NCI-H2227 (cell line): ENCODE measurements around the gene OR10C1.

Experiments used
- DNase-seq: peaks from one replicate; lab custom pipeline; 2025; ENCODE audit not compliant: unreplicated experiment; lab: John Stamatoyannopoulos, UW

The OR10C1 gene

GRCh38 chr6:29474996-29475395 is 35.9 kb downstream of the OR10C1 start:
- no peak for DNase-seq

- DNase-seq: no peak
Observed at GRCh38 chr6:29477923-29478450, 38.9 kb downstream of the OR10C1 start.

- no peak for DNase-seq
Observed at GRCh38 chr6:29478740-29479139, 39.6 kb downstream of the OR10C1 start.

- no peak for DNase-seq
Observed at GRCh38 chr6:29479560-29479959, 40.5 kb downstream of the OR10C1 start.

- no peak for DNase-seq
Observed at GRCh38 chr6:29483186-29483585, 44.1 kb downstream of the OR10C1 start.

GRCh38 chr6:29483735-29484134 is 44.6 kb downstream of the OR10C1 start:
- no peak for DNase-seq

- peak; percentile 64 for DNase-seq
Observed at GRCh38 chr6:29486577-29486976, 47.5 kb downstream of the OR10C1 start.

GRCh38 chr6:29487131-29487530 is 48.0 kb downstream of the OR10C1 start:
- DNase-seq: no peak

GRCh38 chr6:29487660-29488059 is 48.6 kb downstream of the OR10C1 start, which contains the start of gene MAS1L:
TSS of gene MAS1L (minus strand) at chr6:29487956. CDS start at chr6:29487902, 54 bp downstream.
- no peak for DNase-seq

GRCh38 chr6:29488874-29489273 is 49.8 kb downstream of the OR10C1 start:
- DNase-seq: no peak

GRCh38 chr6:29489286-29489685 is 50.2 kb downstream of the OR10C1 start:
- no peak for DNase-seq

GRCh38 chr6:29490055-29490454 is 50.9 kb downstream of the OR10C1 start:
- DNase-seq: no peak

- DNase-seq: no peak
Observed at GRCh38 chr6:29490552-29490951, 51.4 kb downstream of the OR10C1 start.
